Gastrocnemius medialis (tissue), 4 donors: ENCODE results near the gene ZBTB49.

Source experiments
- CTCF ChIP-seq, 5 experiments: fragments of 450-650 bp in 3 of 5; fragments of 200-600 bp in 2 of 5; sonication (generic) in 2 of 5; IDR thresholded peaks in 4 of 5; conservative IDR thresholded peaks in 1 of 5; 1 replicate in 4 of 5; 2 replicates in 1 of 5; pipeline ENCODE4 v1.5.1; 2016 to 2019; ENCODE audit warnings: antibody characterized with exemption in 5 of 5, mild to moderate bottlenecking in 3 of 5, moderate library complexity in 3 of 5
- POLR2A ChIP-seq, 2 donors: fragments of 450-650 bp; IDR thresholded peaks; one replicate each; pipeline ENCODE4 v1.6.1; 2017; ENCODE audit warnings: antibody characterized with exemption in 2 of 2, mild to moderate bottlenecking in 2 of 2, moderate library complexity in 2 of 2

- no peak for TF ChIP-seq CTCF (IDR thresholded peaks at IDR 0.05 in 4 of 5, conservative IDR thresholded peaks at IDR 0.05 in 1 of 5)
- no peak for TF ChIP-seq POLR2A (IDR thresholded peaks at IDR 0.05)
These were observed 11.9 kb downstream of the ZBTB49 start for GRCh38 chr4:4302001-4302400.
